ENCODE data around the gene KCNMA1.

DNA sequence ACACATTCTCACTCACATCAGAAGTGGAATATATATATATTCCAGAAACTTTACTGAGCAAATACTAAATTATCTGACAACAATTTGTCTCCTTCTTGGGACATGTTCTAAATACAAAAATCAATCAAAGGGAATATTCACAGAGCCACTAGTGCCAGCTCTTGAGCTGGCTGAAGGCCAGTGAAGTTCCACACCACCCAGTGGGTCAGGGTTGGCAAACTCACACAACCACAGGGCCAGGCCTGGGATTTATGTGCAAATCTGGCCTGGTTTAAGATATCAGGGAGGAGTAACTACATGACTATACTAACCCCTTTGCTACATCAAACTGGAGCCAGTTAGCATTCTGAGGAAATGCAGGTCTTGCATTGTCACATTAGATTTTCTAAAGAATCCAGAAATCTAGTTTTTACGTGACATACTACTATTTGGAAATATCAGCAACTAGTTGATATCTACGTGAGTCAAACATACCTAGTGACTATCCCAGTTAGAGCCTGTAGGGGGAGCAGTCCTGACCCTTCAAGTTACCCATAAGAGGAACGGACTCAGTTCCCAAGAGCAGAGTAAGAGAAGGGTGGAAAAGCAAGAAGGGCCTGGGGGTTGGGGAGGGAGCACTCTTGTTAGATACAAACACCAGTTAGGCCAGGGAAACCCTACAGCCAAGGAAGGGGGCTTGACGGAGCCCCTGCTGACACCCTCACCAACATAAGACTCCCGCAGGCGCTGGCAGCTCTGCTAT, 600.4 kb downstream of the KCNMA1 start:
- TF ChIP-seq EZH2 (IDR thresholded peaks at IDR 0.05; ENCODE audit: borderline replicate concordance, insufficient read depth, low read length, poor library complexity, severe bottlenecking) (no peak), RAD21 (conservative IDR thresholded peaks at IDR 0.05) (no peak), POLR2AphosphoS5 (IDR thresholded peaks at IDR 0.05) (no peak)

Measured in neural cell (in vitro differentiated cells).